GM18517 (cell line): ENCODE measurements around the gene SURF2.

ENCODE experiments used
- ATAC-seq: cut with Tn5 transposase; IDR thresholded peaks from one replicate; pipeline ENCODE4 v1.9.1; 2021; ENCODE audit warnings: mild to moderate bottlenecking, moderate library complexity; ENCODE audit not compliant: unreplicated experiment

SURF2 gene

DNA sequence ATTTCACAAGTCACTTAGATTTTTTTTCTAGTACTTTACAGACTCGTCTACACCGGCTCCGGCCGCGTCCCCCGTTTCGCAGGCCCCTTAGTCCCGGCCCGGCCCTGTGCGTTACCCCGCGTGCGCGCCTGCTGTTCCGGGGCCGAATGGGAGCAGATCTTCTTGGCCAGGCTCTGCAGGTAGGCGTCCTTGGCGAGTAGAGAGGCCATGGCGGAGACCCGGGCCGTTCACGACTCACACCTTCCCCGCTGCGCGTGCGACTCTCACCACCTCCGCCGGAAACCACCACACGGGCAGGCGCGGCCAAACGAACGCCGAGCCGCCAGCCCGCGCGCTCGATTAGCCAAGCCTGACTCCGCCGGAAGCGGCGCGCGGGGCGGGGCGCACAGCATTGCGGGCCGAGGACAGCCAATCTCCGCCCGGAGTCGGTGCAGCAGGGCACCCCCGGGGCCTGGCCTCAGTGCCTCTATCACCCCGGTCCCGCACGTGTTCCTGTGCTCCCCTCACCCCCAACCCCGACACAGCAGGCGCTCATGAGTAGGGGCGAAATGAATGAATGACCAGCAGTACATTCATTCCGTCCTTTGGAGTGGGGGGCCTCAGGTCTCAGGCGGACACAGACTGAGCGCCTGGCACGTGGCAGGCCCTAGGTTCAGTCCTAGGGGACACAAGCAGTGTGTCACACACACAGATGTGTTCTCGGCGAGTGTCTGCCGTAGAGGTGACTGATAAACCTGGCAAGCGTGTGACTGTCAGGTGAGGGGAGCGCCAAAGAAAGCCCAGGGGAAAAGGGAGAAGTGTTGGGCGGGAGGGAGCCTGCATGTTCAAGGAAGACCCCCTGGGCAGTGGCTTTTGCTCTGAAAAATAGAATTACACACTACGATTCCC is 20.2 kb upstream of the SURF2 start, which contains the start of gene SURF6:
Gene SURF6 (minus strand): TSS at position 265 of the 888 bp plus-strand sequence. CDS start 56 bp downstream, at position 209.
- ATAC-seq: peak; percentile 76

DNA sequence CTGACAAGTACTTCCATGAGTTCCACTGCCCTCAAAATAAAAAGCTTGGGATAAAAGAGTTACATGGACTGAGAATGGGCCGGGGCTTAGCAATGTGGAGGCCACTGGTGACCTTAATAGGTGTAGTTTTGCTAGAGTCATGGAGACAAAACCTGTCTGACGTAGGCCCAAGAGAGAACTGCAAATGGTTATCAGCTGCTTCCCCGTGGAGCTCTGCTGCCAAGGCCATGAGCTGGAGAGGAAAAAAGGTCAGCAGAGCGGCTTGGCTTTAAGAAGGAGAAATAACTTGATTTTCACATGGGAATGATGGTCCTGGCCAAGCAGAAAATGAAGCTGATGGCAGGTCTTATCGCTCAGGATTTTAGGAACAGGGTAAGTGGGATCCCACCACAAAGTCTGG is 16.7 kb upstream of the SURF2 start:
- no peak for ATAC-seq

DNA sequence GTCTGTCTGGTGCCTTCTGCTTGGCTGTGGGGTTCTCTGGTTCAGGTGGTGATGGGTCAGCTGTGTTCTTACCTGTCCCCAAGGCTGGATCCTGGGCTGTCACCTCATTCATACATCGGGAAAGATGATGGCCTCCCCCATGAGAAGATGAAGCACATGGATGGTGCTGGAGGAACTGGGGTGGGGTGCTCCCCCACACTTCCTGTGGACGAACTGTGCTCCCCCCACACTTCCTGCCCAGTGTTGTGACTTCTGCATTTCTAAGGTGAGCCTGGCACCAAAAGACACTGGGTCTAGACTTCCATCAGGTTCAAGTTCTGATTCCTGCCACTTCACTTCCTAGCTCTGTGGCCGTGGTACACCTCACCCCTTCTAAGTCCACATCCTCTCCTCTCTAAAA is 16.1 kb upstream of the SURF2 start:
- ATAC-seq: no peak

DNA sequence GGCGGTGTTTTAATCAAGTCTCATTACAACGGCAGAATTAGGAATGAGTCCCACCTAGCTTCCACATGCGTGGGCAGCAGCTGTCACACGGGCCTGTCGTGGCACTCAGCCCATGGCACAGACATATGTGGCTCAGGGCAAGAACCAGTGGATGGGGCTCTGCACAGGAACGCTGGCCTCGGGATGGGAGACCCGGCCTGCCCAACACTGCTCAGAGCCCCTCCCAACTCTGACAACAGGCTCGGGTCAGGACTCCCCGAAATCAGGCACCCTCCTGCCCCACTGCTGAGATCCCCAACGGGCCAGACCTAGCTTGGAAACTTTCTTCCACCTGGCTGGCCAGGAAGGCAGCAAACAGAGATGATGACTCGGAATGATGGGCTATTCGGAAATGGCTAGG is 15.4 kb upstream of the SURF2 start:
- ATAC-seq: no peak

DNA sequence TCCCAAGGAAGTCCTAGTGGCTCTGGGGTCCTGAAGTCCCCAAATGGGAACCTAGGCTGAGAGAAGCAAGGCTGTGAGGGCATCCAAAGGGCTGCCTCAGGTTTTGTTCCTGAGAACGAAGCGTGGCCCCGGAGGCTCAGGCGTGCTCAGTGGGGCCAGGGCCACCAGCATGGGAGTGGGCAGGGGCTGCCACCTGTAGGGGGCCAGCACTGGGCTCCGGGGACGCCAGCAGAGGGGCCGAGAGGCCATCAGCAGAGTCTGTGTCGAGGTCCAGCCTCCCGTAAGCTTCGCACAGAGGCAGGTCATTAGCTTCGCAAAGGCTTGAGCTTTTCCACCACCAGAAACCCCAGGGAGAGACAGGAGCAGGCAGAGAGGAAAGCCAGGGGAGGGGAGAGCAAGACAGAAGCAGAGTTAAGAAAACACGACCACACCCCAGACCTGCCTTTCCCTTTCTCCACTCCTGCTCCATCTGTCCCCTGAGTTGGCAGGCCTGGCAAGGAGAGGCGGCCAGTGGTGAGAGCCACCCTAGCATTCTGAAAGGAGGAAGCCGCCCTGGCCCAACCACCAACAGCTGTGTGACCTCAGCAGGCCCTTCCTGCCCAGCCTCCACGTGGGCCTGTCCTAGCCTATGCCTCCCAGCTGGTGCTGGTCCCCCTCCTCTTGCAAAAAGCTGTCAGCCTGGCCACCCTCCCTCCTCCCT is 14.8 kb upstream of the SURF2 start:
- ATAC-seq: no peak

DNA sequence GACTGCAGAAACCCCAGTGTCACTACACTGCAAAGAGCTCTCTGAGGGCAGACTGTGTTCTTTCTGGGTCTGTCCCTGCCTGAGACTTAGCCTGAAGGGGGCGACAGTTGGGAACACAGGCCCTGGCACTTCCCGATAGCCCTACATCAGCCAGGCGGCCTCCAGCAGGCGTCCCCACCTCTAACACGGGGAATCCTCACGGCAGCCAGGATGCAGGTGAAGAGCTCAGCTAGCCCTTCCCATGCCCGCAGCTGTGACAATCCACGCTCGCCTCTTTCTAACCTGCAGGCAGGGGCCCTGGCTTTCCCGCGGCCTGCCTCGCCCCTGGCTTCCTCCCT is 14.3 kb upstream of the SURF2 start:
- ATAC-seq: no peak

DNA sequence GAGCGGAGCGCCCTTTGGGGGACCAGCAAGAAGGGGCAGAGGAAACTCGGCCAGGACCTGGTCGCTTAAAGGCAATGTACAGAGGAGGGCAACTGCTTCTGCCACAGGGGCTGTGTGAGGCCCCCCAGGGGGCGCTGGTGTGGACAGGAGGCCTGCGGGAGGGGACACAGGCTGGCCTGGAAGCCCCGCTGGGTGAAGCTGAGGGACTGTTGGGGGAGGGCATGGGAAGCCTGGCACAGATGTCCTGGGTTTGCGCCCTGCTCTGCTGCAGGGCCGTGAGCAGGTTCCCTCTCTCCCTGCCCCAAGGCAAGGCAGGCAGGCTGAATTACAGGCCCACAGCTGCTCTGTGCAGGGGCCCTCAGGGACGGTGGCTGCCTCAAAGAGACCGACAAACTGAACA is 13.8 kb upstream of the SURF2 start:
- no peak for ATAC-seq

DNA sequence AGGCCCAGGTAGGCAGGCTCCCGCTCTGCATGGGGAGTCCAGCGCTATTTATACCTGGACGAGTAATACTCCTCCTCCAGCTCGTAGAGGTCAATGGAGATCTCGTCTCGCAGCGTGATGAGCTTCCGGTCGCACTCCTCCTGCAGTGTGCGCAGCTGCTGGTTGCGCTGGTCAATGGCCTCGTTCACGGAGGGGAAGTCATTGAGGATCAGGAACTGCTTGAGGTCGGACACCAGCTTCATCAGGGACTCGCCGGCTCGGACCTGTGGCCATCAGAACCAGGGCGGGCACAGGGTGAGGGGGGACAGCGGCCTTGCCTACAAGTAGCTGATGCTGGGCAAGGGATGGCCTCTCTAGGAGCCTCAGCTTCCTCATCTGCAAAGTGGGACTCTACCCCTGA is 12.3 kb upstream of the SURF2 start:
- ATAC-seq: no peak

DNA sequence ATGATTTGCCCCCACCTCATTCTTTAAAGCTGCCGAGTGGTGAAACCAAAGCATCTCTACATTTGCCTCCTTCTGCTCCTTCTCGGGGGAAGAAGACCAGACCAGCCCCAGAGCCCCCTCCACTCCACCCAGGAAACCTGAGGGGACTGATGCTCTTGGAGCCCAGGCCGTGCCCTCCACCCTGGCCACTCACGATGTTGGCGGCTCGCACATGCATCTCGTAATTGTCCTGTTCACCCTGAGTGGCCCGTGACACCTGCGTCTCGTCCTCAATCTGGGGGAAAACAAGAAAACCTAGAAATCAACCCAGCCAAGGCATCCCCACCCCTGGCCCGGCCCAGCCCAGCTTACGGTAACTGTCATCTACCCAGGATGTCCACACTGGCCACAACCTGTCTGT is 11.4 kb upstream of the SURF2 start:
- no peak for ATAC-seq

DNA sequence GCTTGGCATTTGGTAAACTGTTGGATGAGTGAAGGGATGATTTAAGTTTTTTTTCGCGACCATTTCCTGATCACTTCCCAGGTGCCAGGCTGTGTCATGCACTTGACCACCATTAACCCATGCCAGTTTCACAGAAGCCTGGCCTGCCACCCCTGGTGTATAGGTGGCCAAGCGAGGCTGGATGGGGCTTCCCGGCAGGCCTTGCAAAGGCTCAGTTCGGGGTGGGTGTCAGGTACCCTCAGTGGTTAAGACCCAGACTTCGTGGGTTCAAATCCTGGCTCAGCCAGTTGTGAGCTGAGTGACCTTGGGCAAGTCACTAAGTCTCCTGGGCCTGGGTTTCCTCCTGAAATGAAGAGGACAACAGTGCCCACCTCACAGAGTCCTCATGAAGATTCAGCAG is 10.8 kb upstream of the SURF2 start:
- ATAC-seq: no peak

DNA sequence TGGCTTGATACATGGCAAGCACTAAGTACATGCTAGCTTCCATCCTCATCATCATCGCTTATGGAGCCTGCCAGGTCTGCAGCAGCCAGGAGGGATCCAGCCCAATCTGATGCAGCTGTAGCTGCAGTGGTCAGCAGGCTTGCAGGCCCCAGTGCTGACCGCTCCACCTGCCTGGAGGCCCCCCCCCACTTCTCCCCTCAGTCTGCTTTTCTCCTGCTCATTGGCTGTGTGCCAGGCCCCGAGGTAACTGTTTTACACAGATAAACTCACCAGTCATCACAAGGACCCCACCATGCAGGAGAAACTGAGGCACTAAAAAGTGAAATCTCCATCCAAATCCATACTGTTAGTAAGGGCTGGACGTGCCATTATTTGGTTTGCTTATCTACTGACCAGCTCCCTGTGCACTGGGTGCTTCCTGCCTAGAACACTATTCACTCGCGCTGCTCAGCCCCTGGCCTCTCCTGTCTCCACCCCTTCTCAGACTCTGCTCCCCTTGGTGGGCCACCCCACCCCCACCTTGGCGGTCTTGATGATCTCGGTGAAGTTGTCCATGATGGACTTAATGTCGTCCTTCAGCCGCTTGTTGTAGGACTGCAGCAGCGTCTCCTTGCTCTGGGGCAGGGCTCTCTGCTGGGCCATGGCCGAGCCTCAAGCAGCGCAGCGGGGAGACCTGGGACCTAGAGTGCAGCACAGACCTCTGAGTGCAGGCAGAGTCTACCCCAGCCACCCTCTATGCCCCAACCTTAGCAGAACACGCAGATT is 10.1 kb upstream of the SURF2 start:
- no peak for ATAC-seq

DNA sequence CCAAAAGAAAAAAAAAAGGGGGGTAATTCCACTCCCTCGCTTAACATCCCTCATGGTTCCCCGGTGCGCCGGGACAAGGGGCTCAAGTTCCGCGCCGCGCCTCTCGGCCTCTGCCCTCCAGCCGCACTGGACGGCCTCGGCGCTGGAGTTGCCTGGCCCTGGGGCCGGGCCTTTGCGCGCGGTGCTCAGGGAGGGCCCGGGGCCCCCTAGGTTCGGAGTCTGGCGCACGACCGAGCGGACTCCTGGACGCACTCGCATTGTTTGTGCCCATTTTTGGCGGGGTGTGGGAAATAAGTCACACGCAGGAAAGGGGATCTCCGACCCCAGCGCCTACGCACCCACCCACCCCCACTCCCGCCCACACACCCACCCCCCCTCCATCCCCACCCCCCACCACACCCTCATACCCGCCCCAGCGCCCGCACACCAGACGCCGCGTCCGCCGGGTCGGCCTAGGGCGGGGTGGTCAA is 8.8 kb upstream of the SURF2 start:
- ATAC-seq: peak; percentile 16

DNA sequence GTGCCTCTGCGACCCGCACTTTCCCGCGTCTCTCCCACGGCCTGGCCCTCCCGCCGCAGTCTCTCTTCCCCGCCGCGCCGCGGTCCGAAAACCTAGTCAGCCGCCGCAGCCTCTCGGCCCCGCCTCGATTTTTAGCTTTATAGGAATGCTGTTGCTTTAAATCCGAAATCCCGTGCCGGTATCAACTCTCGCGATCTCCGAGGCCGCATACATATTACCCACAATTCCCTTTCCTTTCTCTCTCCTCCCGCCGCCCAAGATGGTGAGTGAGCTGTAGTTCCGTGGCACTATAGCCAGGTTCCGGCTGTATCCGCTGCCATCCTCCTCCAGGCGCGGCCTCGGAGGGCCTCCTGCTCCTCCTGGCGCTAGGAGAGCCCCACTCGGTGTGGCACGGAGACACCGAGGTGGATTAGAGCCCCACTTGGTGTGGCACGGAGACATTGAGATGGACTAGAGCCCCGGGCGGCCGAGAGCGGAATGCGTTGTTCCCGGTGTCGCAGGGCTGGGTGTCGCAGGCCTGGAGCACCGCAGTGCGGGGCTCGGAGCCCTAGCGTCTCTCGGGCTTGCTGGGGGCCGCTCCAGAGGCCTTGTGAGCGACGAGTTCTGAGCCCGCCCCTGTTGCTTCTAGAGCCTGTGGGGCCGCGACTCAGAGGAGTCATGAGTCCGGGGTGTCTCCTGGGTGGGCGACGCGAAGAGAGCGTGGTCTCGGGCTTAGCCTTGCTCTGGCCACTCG is 8.2 kb upstream of the SURF2 start, which contains the start of the genes MED22 and RPL7A:
Gene MED22 (minus strand): TSS at position 147 of the 733 bp plus-strand sequence. CDS start 1,469 bp downstream, outside the sequence.
Gene RPL7A (plus strand): TSS at position 234 of the 733 bp plus-strand sequence. CDS start 26 bp downstream, at position 260.
- ATAC-seq: peak; percentile 91

DNA sequence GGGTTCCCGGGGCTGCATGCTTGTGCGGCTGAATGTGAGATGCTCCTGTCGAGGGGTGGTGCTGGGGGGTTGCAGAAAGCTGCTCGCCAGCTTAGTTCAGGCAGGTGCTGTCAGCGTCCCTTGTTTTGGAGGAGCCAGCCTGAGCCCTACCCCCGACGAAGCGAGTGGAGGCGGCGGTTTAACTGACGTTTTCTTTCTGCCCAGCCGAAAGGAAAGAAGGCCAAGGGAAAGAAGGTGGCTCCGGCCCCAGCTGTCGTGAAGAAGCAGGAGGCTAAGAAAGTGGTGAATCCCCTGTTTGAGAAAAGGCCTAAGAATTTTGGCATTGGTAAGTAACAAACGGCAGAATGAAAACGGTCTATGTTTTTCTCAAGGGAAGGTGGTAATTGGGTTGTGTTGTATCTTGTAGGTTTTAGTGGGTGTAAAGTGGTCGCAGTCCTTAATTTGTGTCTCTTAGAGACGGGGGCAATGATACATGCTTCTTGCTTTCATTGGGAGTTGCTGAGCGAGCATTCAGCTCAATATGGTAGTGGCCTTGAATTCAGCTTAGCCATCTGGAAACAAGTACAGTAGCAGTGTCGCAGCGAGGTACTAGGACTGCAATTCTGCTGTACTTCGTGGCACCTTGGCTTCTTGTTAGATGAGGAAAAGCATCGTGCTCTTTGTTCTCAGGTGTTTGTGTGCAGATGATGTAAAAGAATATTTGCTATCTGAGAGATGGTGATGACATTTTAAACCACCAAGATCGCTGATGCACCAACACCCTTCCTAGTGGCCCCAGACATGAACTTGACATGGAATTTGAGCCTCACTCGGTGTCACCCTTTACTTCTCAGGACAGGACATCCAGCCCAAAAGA is 7.4 kb upstream of the SURF2 start:
- ATAC-seq: no peak

DNA sequence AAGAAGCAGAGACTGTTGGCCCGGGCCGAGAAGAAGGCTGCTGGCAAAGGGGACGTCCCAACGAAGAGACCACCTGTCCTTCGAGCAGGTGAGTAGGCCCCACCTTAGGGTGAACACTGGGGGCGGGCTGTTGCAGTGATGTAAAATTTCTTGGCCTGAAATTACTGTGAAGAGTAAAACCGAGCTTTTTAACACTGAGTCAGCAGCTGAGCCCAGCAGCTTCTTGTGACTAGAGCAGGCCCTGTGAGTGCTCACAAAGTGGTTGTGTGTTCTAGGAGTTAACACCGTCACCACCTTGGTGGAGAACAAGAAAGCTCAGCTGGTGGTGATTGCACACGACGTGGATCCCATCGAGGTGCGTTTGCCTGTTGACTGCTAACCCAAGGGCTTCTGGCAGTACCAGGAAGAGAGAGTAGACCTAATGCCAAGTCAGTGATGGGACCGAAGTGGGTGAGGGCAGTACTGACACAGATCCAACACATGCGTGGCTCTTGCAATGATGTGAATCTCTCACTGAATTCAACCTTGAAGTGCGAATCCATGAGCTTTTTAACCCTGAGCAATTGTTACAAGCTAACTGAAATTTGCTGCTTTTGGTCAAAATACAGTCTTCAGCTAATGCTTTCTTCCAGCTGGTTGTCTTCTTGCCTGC is 6.3 kb upstream of the SURF2 start:
- ATAC-seq: no peak

DNA sequence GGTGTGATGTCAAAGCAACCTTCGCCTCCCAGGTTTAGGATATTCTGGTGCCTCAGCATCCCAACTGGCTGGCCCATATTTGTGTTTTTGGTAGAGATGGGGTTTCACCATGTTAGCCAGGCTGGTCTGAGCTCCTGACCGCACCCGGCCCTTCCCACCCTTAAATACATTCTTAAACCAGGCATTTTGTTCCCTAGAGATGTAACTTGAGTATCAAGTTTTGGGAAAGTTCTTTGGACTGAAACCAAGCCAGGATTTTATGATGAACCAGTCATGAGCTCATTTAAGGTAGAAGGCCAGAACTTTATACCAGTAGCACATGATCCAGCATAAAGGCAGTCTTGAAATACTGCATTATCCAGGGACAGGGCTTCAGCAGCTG is 4.8 kb upstream of the SURF2 start:
- ATAC-seq: no peak

DNA sequence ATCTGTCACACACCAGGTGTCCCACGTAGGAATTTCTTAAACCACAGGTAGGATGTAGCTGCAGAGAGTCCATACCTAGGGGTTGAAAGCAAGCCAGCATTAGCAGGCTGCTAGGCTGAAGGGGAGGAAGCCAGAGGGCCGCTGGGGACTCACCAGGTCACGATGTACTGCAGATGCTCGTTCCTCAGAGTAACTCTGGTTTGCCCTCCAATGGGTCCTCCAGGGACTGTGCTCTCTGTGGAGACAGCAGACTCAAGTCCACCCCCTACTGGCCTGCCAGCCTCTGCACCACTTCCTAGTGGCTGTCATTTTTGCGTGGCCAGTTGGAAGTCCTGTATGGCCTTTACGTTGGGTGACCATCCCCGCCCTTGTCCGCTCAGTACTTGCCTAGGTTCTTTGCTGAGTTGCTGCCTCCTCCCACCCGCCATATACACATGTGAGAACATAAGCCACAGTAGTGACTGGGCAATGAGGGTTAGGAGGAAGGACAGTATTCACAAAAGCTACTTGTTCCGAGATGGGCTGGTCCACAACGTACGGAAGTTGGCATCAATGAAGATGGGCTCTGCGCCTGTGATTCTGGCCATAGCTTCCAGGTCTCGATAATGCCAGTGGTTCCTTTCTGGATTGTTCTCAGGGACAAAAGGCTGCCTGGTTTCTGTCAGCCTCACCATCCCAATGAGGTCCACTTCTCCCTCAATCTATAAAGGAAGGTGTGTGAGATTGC is 4.3 kb upstream of the SURF2 start:
- ATAC-seq: no peak

DNA sequence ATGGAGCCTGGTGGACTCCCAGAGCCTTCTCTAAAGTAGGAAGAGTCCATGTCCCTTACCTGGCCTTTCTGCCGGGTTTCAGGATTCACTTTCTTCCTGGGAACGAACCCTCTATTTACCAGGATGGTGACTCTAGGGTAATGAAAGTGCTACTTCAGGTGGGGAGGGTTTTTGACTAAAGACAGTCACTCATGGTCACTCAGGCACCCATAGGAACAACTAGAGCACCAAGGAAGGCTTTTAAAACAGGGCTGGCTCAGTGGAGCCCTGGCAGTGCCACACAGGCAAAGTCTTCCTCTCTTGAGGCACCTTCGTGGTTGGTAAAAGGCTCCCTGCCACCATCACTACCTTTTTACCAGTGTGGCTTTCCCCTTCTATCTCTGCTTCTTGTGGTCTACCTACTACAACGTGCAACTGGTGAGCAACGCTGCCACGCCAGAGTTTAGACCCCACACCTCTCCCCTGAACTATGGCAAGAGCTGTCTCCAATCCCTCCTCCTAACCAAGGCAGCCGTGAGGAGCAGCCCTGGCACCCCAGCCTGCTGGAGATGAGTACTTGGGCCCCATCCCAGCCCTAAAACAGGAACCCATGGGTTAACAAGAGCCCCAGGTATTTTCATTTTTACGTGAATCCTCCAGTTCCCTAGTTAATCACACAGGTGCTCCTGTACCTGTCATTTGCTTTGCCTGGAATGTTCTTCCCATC is 3.6 kb upstream of the SURF2 start:
- no peak for ATAC-seq
